B cell (primary cell): ENCODE data around the gene FYN.

Experiments
- CTCF ChIP-seq: fragments of 200-600 bp; IDR thresholded peaks from one replicate; pipeline ENCODE4 v1.8.0; 2022; ENCODE audit warnings: antibody characterized with exemption, mild to moderate bottlenecking
- EZH2 ChIP-seq: IDR thresholded peaks from 2 replicates; pipeline ENCODE4 v1.6.1; 2012; ENCODE audit warnings: borderline replicate concordance, low read depth, mild to moderate bottlenecking, moderate library complexity, low read length; ENCODE audit not compliant: insufficient read depth, poor library complexity, severe bottlenecking

DNA sequence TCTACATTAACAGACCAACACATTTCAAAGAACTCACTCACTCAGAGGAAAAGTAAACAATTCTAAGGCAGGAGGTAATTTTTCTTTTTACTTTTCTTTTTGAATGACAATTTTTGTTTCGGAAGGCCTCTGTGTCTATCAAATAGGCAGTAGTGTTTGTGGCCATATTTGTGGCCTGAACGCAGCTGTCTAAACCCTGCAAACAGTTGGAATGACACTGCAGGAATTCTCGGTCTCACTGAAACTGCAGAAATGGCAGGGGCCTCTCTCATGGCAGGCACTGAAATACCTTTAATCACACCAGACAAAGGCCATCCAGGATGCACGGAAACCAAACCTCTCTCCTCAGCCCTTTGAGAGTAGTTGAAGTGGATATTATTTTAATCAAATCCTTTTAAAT, 30.4 kb downstream of the FYN start:
- no peak for TF ChIP-seq CTCF
- no peak for TF ChIP-seq EZH2
